MCF 10A (cell line): ENCODE results near the gene SRSF3. TPM values are rescaled to one million over a fixed set of nuclear protein-coding genes. Genes with fewer than 3 reads are reported as not detected.
"Not testable (repeated sequence)": the region's sequence is repeated elsewhere in the genome, so short reads cannot be mapped to it uniquely, and the experiment has no call there.

ENCODE experiments used
- BruUV-seq: library from RNA; stranded (reverse); fragments of 400-500 nt; replicated peaks from 2 replicates; lab custom pipeline; 2021; lab: Mats Ljungman, UMichigan
- CTCF ChIA-PET: fragments of 300-600 bp; sonication (Branson Sonifier 250); formaldehyde crosslinking; extraction: SDS; loops from one replicate; lab custom pipeline; 2021; ENCODE audit warnings: antibody characterized with exemption, inconsistent platforms; lab: Yijun Ruan, JAX
- POLR2A ChIA-PET: fragments of 300-600, 350-650 bp; sonication (Branson Sonifier 250); formaldehyde crosslinking; extraction: SDS; loops from one replicate; lab custom pipeline; 2020; ENCODE audit warnings: antibody characterized with exemption, inconsistent platforms; lab: Yijun Ruan, JAX
- DNase-seq: peaks from one replicate; pipeline ENCODE4 v3.0.0-alpha.2; 2018; ENCODE audit not compliant: unreplicated experiment
- H3K27ac Mint-ChIP-seq: one replicate; pipeline ENCODE4 v1.8.0; 2022; ENCODE audit warnings: mild to moderate bottlenecking, low read depth, mixed read lengths; ENCODE audit not compliant: unreplicated experiment
- H3K27me3 Mint-ChIP-seq: one replicate; pipeline ENCODE4 v1.8.0; 2022; ENCODE audit warnings: mixed read lengths; ENCODE audit not compliant: insufficient read depth, unreplicated experiment
- H3K36me3 Mint-ChIP-seq: one replicate; pipeline ENCODE4 v1.8.0; 2022; ENCODE audit warnings: mild to moderate bottlenecking, moderate library complexity, mixed read lengths; ENCODE audit not compliant: insufficient read depth, unreplicated experiment
- H3K4me1 Mint-ChIP-seq: one replicate; pipeline ENCODE4 v1.8.0; 2022; ENCODE audit warnings: mixed read lengths; ENCODE audit not compliant: insufficient read depth, unreplicated experiment
- H3K4me3 Mint-ChIP-seq: one replicate; pipeline ENCODE4 v1.8.0; 2022; ENCODE audit warnings: mild to moderate bottlenecking, moderate library complexity, mixed read lengths; ENCODE audit not compliant: unreplicated experiment
- H3K9me3 Mint-ChIP-seq: one replicate; pipeline ENCODE4 v1.8.0; 2022; ENCODE audit warnings: mixed read lengths; ENCODE audit not compliant: unreplicated experiment
- intact Hi-C: fragments of 100-400 bp; cut with micrococcal nuclease; formaldehyde crosslinking; loops from 2 replicates; pipeline ENCODE4 v1.14.1; 2022
- total RNA-seq: library from RNA; stranded (reverse); gene quantifications from 2 replicates; pipeline ENCODE4 v1.2.3, GENCODE V29; 2022
- TF ChIP-seq, protein P1 (sequence below): fragments of 200-600 bp; IDR thresholded peaks from one replicate; pipeline ENCODE4 v1.8.0; 2022; ENCODE audit warnings: antibody characterized with exemption, mild to moderate bottlenecking; ENCODE audit not compliant: unreplicated experiment

Gene SRSF3
- total RNA-seq, 1 experiment from 2014 or later: 364 TPM

GRCh38 chr6:36598326-36598725, 4.2 kb downstream of the SRSF3 start:
- POLR2A ChIA-PET: interaction anchor here (0.7 to 10.8 kb wide), 12 partner anchors 11 to 175 kb away, joined by 3 to 211 read pairs (median 10); partner anchors contain the start of genes CDKN1A and KCTD20
- Mint-ChIP-seq H3K27ac (peak overlapping the region; percentile 87), H3K4me3 (peak overlapping the region; percentile 84), H3K36me3 (peaks cover 96% of the 10 kb centered on the region), H3K9me3 (no peaks in the 10 kb centered on the region), H3K27me3 (no peaks in the 10 kb centered on the region), H3K4me1 (peaks cover 32% of the 10 kb centered on the region)
- no TSS peak for BruUV-seq
- no peak for DNase-seq
- intact Hi-C loops: loop anchor here (5.0 kb wide), 1 partner anchor 156 kb away; the partner anchor contains the start of genes KCTD20 and PXT1
- CTCF ChIA-PET: interaction anchor here (0.6 to 3.7 kb wide), 7 partner anchors 9 to 254 kb away, joined by 3 to 22 read pairs (median 3); no protein-coding TSS in a partner anchor
- TF ChIP-seq, protein P1, sequence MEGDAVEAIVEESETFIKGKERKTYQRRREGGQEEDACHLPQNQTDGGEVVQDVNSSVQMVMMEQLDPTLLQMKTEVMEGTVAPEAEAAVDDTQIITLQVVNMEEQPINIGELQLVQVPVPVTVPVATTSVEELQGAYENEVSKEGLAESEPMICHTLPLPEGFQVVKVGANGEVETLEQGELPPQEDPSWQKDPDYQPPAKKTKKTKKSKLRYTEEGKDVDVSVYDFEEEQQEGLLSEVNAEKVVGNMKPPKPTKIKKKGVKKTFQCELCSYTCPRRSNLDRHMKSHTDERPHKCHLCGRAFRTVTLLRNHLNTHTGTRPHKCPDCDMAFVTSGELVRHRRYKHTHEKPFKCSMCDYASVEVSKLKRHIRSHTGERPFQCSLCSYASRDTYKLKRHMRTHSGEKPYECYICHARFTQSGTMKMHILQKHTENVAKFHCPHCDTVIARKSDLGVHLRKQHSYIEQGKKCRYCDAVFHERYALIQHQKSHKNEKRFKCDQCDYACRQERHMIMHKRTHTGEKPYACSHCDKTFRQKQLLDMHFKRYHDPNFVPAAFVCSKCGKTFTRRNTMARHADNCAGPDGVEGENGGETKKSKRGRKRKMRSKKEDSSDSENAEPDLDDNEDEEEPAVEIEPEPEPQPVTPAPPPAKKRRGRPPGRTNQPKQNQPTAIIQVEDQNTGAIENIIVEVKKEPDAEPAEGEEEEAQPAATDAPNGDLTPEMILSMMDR: no peak

DNA sequence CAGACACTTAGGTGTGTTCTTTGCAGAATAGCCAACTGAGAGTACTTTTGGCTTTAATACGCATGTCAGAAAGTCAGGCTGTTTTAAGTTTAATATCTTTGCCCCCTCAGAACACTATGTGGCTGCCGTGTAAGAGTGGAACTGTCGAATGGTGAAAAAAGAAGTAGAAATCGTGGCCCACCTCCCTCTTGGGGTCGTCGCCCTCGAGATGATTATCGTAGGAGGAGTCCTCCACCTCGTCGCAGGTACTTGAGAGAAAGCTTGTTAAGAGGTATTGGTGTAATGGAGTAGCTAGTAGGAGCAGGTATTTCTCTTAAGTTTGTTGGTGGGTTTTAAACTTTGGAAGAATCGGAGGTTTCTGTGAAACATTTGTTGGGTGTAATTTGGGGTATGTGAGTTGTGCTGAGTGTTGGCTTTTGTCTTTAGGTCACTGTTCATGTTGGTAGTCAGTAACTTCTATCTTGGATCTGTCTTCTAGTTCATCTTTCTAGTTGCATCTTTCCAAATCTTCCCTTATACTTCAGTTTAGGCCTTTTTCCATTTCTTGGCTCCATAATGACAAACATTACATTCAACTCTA, 4.7 kb downstream of the SRSF3 start:
- no peak for DNase-seq
- POLR2A ChIA-PET: interaction anchor here (0.7 to 10.8 kb wide), 13 partner anchors 11 to 176 kb away, joined by 3 to 211 read pairs (median 10); partner anchors contain the start of genes CDKN1A and KCTD20
- H3K4me1 Mint-ChIP-seq: peaks cover 32% of the 10 kb centered on the region
- peak overlapping the region; percentile 87 for H3K27ac Mint-ChIP-seq
- TF ChIP-seq, protein P1: no peak
- no TSS peak for BruUV-seq
- peaks cover 100% of the 10 kb centered on the region for H3K36me3 Mint-ChIP-seq
- no peaks in the 10 kb centered on the region for H3K9me3 Mint-ChIP-seq
- H3K27me3 Mint-ChIP-seq: no peaks in the 10 kb centered on the region
- peak overlapping the region; percentile 84 for H3K4me3 Mint-ChIP-seq
- CTCF ChIA-PET: interaction anchor here (0.5 to 3.7 kb wide), 10 partner anchors 8 to 420 kb away, joined by 3 to 22 read pairs (median 3); no protein-coding TSS in a partner anchor
- intact Hi-C loops: loop anchor here (5.0 kb wide), 1 partner anchor 157 kb away; the partner anchor contains the start of genes KCTD20 and PXT1

DNA sequence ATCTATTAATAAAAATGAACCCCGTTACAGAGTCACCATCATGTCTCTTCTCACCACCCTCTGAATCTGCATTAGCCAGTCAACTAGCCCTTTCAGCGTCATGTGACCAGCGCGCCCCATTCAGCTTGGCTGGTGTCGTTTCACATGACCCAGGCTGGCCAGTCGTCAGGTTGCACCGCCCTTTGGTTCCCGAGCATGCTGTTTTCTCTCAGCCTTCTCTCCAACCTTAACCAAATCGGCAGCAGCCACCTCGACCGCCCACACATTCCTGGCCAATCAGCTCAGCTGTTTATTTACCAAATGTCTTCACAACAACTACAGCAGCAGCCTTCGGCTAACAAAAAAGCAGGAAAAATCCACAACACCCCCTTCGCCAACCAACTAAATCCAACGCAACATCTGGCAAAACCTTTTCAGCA, 5.6 kb downstream of the SRSF3 start:
- H3K27me3 Mint-ChIP-seq: no peaks in the 10 kb centered on the region
- DNase-seq: peak; percentile 70
- TF ChIP-seq, protein P1: no peak
- intact Hi-C loops: loop anchor here (5.0 kb wide), 1 partner anchor 157 kb away; the partner anchor contains the start of genes KCTD20 and PXT1
- H3K9me3 Mint-ChIP-seq: no peaks in the 10 kb centered on the region
- peaks cover 100% of the 10 kb centered on the region for H3K36me3 Mint-ChIP-seq
- peaks cover 37% of the 10 kb centered on the region for H3K4me1 Mint-ChIP-seq
- H3K27ac Mint-ChIP-seq: peak overlapping the region; percentile 87
- POLR2A ChIA-PET: interaction anchor here (0.6 to 10.8 kb wide), 5 partner anchors 10 to 623 kb away, joined by 3 to 211 read pairs (median 4); partner anchors contain the start of gene CDKN1A
- CTCF ChIA-PET: interaction anchor here (0.5 to 1.5 kb wide), 5 partner anchors 84 to 253 kb away, joined by 3 to 4 read pairs (median 3); no protein-coding TSS in a partner anchor
- BruUV-seq: no TSS peak
- peak overlapping the region; percentile 84 for H3K4me3 Mint-ChIP-seq

- intact Hi-C loops: no loop called here
- H3K27ac Mint-ChIP-seq: no peak overlapping the region
Observed at GRCh38 chr6:36600564-36601146, 6.5 kb downstream of the SRSF3 start.

GRCh38 chr6:36601818-36602217, 7.7 kb downstream of the SRSF3 start:
- H3K4me1 Mint-ChIP-seq: peaks cover 44% of the 10 kb centered on the region
- DNase-seq, BruUV-seq, H3K27me3 Mint-ChIP-seq, H3K4me3 Mint-ChIP-seq, CTCF ChIA-PET, intact Hi-C loops, H3K27ac Mint-ChIP-seq, H3K9me3 Mint-ChIP-seq: not testable (repeated sequence)
- peaks cover 100% of the 10 kb centered on the region for H3K36me3 Mint-ChIP-seq
- POLR2A ChIA-PET: interaction anchor here (1.1 to 10.8 kb wide), 5 partner anchors 8 to 179 kb away, joined by 3 to 211 read pairs (median 3); partner anchors contain the start of genes CDKN1A and SRSF3

More at GRCh38 chr6:36600564-36601146, 6.5 kb downstream of the SRSF3 start:
- peaks cover 42% of the 10 kb centered on the region for H3K4me1 Mint-ChIP-seq
- TF ChIP-seq, protein P1: no peak
- CTCF ChIA-PET: interaction anchor here (0.5 to 0.6 kb wide), 2 partner anchors 87 to 173 kb away, joined by 3 to 4 read pairs; no protein-coding TSS in a partner anchor
- peak overlapping the region; percentile 84 for H3K4me3 Mint-ChIP-seq
- no TSS peak for BruUV-seq
- no peaks in the 10 kb centered on the region for H3K9me3 Mint-ChIP-seq
- DNase-seq: no peak
- POLR2A ChIA-PET: interaction anchor here (0.8 to 10.8 kb wide), 7 partner anchors 9 to 177 kb away, joined by 3 to 211 read pairs (median 3); partner anchors contain the start of gene CDKN1A
- peaks cover 100% of the 10 kb centered on the region for H3K36me3 Mint-ChIP-seq
- no peaks in the 10 kb centered on the region for H3K27me3 Mint-ChIP-seq
